ENCODE measurements around the gene MAOA.
"Not testable (repeated sequence)": the region's sequence is repeated elsewhere in the genome, so short reads cannot be mapped to it uniquely, and the experiment has no call there.

Gene MAOA

DNA sequence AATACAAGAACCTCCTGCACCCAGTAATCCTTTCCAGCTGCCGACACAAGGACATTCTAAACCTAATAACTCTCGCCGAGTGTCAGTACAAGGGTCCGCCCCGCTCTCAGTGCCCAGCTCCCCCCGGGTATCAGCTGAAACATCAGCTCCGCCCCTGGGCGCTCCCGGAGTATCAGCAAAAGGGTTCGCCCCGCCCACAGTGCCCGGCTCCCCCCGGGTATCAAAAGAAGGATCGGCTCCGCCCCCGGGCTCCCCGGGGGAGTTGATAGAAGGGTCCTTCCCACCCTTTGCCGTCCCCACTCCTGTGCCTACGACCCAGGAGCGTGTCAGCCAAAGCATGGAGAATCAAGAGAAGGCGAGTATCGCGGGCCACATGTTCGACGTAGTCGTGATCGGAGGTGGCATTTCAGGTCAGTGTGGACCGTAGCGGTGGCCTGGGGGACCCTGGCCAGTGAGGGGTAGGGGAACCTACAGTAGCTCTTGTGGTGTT, at the start of gene MAOA:
MAOA (plus strand) TSS at position 295 of the 490 bp plus-strand sequence; CDS start at position 338, 43 bp downstream.
- FAIRE-seq: no peak

GRCh38 chrX:43612400-43612799, 43.7 kb upstream of the MAOA start:
- FAIRE-seq (no peak), DNase-seq (ENCODE audit: low spot score) (no peak)

More for the DNA sequence above, at the start of gene MAOA:
- DNase-seq (ENCODE audit: low spot score): peak; percentile 55

DNA sequence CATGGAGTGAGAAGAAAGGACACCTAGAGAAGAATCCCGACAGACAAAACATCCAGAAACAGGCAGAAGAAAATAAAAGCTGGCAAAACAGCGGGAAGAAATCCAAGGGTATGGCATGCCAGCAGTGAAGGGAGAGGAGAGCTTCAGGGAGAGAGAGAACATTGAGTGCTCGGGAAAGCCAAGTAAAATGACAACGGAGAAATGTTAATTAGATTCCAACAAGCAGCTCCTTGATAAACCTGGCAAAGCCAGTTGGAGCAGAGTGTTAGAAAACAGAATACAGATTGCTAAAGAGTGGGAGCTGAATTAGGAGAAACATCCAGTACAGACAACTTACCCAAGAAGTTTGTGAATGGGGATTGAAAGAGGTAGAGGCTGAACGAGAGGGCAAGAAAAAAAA, 40.4 kb upstream of the MAOA start:
- no peak for FAIRE-seq
- DNase-seq (ENCODE audit: low spot score): no peak

DNA sequence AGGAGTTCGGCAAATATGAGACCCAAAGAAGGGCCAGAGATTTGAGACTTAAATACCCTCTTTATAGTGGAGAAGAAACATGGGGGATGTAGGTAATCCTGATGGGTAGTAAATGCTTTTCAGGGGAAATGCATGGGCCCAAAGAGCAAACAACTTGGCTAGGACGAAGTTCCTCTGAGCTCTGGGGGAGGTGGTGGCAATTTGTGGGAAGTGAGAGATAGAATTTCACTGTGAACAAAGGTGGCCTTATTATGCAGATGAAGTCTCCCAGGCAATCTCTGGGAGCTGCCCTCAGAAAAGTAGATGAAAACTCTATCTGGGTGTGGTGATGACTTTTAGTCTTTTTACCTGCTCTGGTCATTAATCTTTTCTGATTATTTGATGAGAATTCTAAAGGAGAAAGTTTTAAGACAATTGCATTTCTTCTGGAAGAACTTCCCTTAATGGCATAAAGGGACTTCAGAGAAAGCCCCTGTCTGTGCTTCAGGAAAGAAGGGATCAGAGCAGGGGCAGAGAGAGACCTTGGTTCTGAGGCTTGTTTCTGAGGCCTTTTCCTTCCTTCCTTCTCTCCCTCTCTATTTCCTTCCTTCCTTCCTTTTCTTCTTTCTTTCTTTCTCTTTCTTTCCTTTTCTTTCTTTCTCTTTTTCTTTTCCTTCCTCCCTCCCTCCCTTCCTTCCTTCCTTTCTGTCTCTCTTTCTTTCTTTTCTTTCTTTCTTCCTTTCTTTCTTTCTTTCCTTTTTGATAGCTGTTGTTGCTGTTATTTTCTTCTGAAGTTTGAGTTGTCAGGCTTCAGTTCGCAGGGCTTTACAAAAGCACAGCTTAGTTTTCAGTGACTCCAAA, 37.5 kb upstream of the MAOA start:
- DNase-seq (ENCODE audit: low spot score) (no peak), FAIRE-seq (no peak)

- FAIRE-seq; DNase-seq (ENCODE audit: low spot score): not testable (repeated sequence)
Observed at GRCh38 chrX:43619861-43620260, 36.2 kb upstream of the MAOA start.

DNA sequence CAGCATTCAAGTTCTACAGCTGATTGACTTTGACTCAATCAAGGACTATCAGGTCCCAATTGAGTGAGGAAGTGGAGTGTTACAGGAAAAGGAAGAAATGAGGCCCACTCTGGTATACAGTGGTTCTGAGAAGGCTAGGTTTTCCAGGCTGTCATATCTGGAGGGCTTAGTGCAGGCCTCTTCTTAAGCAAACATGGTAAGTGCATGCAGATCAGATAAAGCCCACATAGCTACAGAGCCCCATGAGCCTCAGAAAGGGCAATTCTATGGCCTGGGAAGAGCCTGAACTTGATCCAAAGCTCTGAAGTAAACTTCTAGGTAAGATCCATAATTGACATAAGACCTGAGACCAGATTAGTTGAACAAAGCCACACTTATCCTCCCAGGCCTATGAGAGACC, 29.0 kb upstream of the MAOA start:
- no peak for FAIRE-seq
- no peak for DNase-seq (ENCODE audit: low spot score)

DNA sequence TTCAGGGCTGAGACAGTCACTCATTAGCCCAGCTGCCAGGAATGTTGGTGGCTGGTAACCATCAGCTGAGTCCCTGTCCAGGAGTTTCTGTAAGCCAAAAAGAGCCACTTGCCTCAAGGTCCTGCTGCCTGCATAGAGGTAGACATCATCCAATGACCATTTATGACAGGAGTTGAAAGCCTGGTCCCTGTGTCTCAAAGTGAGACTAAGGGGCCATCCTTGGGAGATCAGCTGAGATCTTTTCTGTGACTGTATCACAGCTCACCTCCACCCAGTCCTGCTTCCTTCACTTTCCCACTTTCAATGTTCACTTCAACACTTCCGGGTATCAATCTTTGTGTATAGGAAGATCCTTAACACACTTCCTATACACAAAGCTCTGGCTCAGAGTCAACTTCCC, 28.4 kb upstream of the MAOA start:
- FAIRE-seq: no peak

GRCh38 chrX:43629229-43629628, 26.9 kb upstream of the MAOA start:
- FAIRE-seq: no peak
- DNase-seq (ENCODE audit: low spot score): no peak

More for the DNA sequence above, 28.4 kb upstream of the MAOA start:
- no peak for DNase-seq (ENCODE audit: low spot score)

DNA sequence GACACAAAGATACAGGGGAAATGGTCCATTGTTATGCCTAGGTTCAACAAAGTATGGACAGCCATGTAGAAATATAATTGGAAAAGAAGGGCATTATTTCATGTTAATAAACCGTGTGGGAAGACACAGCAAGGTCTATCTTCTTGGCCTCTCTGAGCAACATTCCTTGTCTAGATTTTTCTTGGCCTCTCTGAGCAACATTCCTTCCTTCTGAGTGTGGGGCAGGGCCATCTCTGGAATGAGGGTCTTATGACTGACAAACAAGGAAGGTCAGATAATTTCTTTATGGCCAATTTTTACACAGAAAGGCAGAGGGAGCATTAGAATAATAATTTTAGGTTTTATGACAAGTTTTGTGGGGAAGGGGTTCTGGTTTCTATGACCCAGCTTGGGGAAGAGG, 24.3 kb upstream of the MAOA start:
- DNase-seq (ENCODE audit: low spot score) (no peak), FAIRE-seq (no peak)

DNA sequence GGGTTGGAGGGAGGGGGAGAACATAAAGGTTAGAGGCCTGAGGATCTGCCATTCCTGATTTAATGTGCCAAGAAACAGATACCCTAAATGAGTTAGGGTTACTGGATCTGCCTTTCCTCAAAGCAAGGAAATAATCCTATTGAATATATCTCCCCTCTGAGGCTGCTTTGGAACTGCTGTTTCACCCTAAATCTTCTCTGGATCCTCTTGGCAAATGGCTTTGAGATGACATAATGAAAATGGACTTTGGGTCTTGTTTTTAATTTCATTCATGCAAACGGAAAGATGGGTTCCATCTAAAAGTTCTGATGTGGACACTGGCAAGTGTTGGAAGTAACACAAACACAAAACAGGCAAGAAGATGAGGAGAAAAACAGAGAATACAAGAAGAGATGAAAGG, 23.0 kb upstream of the MAOA start:
- no peak for DNase-seq (ENCODE audit: low spot score)

GRCh38 chrX:43633757-43634156, 22.3 kb upstream of the MAOA start:
- DNase-seq (ENCODE audit: low spot score): no peak
- no peak for FAIRE-seq

More for the DNA sequence above, 23.0 kb upstream of the MAOA start:
- no peak for FAIRE-seq

DNA sequence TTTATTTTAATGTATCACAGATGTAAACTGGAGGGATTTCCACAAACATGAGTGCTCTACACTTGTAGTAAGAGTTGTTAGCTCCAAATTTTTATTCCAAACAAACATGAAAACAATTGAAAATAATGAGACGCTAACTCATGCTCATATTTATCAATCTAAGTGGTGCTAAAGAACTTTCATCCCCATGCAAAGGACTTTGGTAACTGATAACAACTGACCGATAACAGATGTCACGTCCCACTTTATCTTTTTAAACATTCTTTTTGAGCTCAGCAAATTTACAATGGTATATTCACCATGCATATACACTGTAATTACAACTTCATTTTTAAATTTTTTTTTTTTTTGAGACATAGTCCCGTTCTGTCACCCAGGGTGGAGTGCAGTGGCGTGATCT, 15.6 kb upstream of the MAOA start:
- FAIRE-seq: no peak
- DNase-seq (ENCODE audit: low spot score): no peak

GRCh38 chrX:43641691-43642090, 14.4 kb upstream of the MAOA start:
- DNase-seq (ENCODE audit: low spot score): no peak
- no peak for FAIRE-seq

- no peak for FAIRE-seq
- DNase-seq (ENCODE audit: low spot score): no peak
Observed at GRCh38 chrX:43643201-43643600, 12.9 kb upstream of the MAOA start.

DNA sequence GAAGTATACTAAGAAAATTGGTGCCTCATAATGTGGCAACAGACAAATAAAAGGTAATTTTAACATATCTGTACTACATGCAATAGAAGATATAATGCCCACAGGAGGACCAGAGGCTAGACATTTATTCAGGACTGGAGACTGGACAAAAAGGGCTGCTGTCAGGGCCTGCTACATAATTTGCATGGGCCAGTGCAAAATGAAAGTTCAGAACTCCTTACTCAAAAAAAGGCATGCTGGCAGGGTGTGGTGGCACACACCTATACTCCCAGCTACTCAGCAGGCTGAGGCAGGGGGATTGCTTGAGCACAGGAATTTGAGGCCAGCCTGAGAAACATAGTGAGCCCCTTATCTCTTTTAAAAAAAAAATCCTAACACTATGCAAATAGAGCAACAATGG, 12.4 kb upstream of the MAOA start:
- no peak for FAIRE-seq

GRCh38 chrX:43644124-43644701, 11.9 kb upstream of the MAOA start:
- FAIRE-seq (no peak), DNase-seq (ENCODE audit: low spot score) (peak; percentile 36)

More for the DNA sequence above, 12.4 kb upstream of the MAOA start:
- DNase-seq (ENCODE audit: low spot score): no peak

DNA sequence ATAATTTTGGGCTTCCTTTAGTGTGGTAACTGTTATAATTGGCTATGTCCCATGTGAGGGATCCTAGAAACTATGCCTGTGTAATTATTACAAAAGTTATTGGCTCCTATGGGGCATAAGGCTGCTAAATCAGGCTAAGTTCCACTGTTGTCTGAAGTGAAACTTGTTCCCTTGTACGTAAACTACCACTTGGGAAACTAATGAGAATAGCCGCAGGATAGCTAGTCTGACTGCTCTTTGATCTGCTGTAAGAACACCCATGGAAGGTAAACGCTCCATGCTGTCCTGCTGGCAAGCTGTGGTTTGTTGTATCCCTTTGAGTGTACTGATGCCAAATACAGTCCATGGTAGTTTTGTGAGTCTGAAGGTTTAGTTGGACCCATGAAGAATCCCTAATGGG, 9.3 kb upstream of the MAOA start:
- no peak for FAIRE-seq

DNA sequence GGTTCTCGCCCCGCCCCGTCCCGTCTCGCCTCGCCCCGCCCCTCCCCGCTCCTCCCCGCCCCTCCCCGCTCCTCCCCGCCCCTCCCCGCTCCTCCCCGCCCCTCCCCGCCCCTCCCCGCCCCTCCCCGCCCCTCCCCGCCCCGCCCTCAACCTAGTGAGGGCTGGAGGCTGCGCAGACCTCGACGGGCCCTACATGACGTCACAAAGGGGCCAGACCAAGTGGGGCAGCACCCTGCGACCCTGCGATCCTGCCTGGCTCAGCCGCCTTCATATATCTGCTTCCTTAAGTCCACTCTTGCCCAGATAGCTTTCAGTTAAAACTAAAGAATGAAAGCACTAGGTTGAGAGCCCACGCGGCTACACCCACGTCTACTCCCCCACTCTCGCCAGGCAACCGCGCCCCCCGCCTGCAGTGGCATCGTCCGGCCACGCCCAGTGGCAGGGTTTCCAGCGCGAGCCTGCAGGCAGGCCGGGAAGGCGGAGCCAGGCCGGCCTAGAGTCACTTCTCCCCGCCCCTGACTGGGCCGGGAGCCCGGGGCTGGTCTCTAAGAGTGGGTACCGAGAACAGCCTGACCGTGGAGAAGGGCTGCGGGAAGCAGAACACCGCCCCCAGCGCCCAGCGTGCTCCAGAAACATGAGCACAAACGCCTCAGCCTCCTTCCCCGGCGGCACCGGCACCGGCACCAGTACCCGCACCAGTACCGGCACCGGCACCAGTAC, 1.5 kb upstream of the MAOA start:
- FAIRE-seq (no peak), DNase-seq (ENCODE audit: low spot score) (peak; percentile 95)

More for the DNA sequence above, 9.3 kb upstream of the MAOA start:
- no peak for DNase-seq (ENCODE audit: low spot score)

DNA sequence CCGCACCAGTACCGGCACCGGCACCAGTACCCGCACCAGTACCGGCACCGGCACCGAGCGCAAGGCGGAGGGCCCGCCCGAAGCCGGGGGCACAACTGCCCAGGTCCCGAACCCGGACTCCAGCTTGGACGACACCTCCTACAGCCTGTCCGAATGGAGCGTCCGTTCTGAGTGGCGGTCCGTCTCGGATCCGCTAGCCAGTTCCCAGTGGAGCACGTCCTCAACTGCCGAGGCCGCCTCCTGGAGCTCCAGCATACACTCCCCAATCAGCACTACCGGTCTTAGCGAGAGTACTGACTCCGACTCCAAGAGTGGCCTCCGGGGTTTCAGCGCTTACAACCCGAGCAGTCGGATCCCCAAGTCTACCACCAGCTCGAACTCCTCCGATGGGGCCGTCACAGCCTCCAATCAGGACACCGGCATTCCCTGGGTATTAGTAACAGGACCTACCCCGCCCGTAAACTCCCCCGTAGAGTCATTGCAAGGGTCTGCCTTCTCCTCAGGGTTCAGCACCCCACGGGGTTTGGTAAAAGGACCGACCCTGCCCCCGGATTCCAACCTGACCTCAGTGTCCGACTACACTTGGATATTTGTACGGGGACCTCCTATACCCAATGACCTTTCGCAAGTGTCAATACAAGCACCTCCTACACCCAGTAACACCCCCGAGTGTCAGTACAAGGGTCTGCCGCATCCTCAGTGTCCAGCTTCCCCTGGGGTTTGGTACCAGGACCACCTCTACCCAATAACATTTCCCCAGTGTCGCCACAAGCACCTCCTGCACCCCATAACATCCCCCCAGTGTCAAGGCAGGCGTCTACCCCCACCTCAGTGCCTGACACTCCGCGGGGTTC, 721 bp upstream of the MAOA start:
- FAIRE-seq: no peak
- DNase-seq (ENCODE audit: low spot score): peak; percentile 23

GRCh38 chrX:43657671-43658070, 1.6 kb downstream of the MAOA start:
- FAIRE-seq (no peak), DNase-seq (ENCODE audit: low spot score) (no peak)
